Mesenchymal stem cell (in vitro differentiated cells and primary cell): ENCODE measurements around the gene FBXW8.

Experiments used
- DNase-seq: peaks from one replicate; pipeline ENCODE4 v3.0.0-alpha.2; 2013
- H2AFZ ChIP-seq: one replicate; pipeline ENCODE4 v1.6.1; 2013; ENCODE audit warnings: low read depth, mild to moderate bottlenecking, control low read depth, inconsistent platforms, low read length, moderate library complexity
- H2AK5ac ChIP-seq: 2 replicates; pipeline ENCODE4 v1.6.1; 2013; ENCODE audit warnings: low read length, moderate library complexity, mild to moderate bottlenecking, inconsistent platforms; ENCODE audit not compliant: severe bottlenecking
- H2BK120ac ChIP-seq: one replicate; pipeline ENCODE4 v1.6.1; 2013; ENCODE audit warnings: low read depth, mild to moderate bottlenecking, inconsistent platforms, low read length, moderate library complexity
- H2BK12ac ChIP-seq, 2 experiments: one replicate each; pipeline ENCODE4 v1.6.1; 2013; ENCODE audit warnings: inconsistent platforms in 2 of 2, low read length in 2 of 2, mild to moderate bottlenecking in 2 of 2, moderate library complexity in 2 of 2, control low read depth in 1 of 2
- H2BK15ac ChIP-seq: one replicate; pipeline ENCODE4 v1.6.1; 2013; ENCODE audit warnings: mild to moderate bottlenecking, low read depth, inconsistent platforms; ENCODE audit not compliant: poor library complexity, severe bottlenecking
- H2BK5ac ChIP-seq: 2 replicates; pipeline ENCODE4 v1.6.1; 2013; ENCODE audit warnings: low read depth, mild to moderate bottlenecking, low read length, control low read depth, inconsistent platforms; ENCODE audit not compliant: poor library complexity, severe bottlenecking
- H3K14ac ChIP-seq, 2 experiments: one replicate each; pipeline ENCODE4 v1.6.1; 2013; ENCODE audit warnings: inconsistent platforms in 2 of 2, low read length in 2 of 2, control low read depth in 1 of 2, mild to moderate bottlenecking in 1 of 2, moderate library complexity in 1 of 2
- H3K18ac ChIP-seq, 2 experiments: one replicate each; pipeline ENCODE4 v1.6.1; 2013; ENCODE audit warnings: inconsistent platforms in 2 of 2, low read length in 2 of 2, control low read depth in 1 of 2, low read depth in 1 of 2, mild to moderate bottlenecking in 1 of 2
- H3K23ac ChIP-seq, 2 experiments: one replicate each; pipeline ENCODE4 v1.6.1; 2013; ENCODE audit warnings: inconsistent platforms in 2 of 2, low read length in 2 of 2, mild to moderate bottlenecking in 2 of 2, moderate library complexity in 2 of 2, control low read depth in 1 of 2
- H3K27ac ChIP-seq: 2 replicates; pipeline ENCODE4 v1.5.1; 2013; ENCODE audit warnings: mild to moderate bottlenecking, moderate library complexity, low read length, control low read depth, inconsistent platforms; ENCODE audit not compliant: poor library complexity, severe bottlenecking
- H3K27me3 ChIP-seq, 2 experiments: 2 replicates each; pipeline versions ENCODE4 v1.6.1 to v1.7.0; 2013; ENCODE audit warnings: low read length in 2 of 2, mild to moderate bottlenecking in 2 of 2, moderate library complexity in 2 of 2, control low read depth in 1 of 2, inconsistent platforms in 1 of 2; ENCODE audit not compliant: control insufficient read depth in 1 of 2, insufficient read depth in 1 of 2
- H3K36me3 ChIP-seq, 2 experiments: 2 replicates each; pipeline versions ENCODE4 v1.6.1 to v1.7.0; 2013; ENCODE audit warnings: low read length in 2 of 2, control low read depth in 1 of 2, inconsistent platforms in 1 of 2, low read depth in 1 of 2, mild to moderate bottlenecking in 1 of 2; ENCODE audit not compliant: insufficient read depth in 2 of 2, control insufficient read depth in 1 of 2
- H3K4ac ChIP-seq, 2 experiments: one replicate each; pipeline ENCODE4 v1.6.1; 2013; ENCODE audit warnings: inconsistent platforms in 2 of 2, low read length in 2 of 2, mild to moderate bottlenecking in 2 of 2, moderate library complexity in 2 of 2, control low read depth in 1 of 2, low read depth in 1 of 2
- H3K4me1 ChIP-seq: 2 replicates; pipeline ENCODE4 v1.6.1; 2013; ENCODE audit warnings: low read depth, low read length, control low read depth; ENCODE audit not compliant: control insufficient read depth, insufficient read depth
- H3K4me2 ChIP-seq: 2 replicates; pipeline ENCODE4 v1.6.1; 2013; ENCODE audit warnings: low read length, mild to moderate bottlenecking, inconsistent platforms; ENCODE audit not compliant: poor library complexity, severe bottlenecking
- H3K4me3 ChIP-seq, 2 experiments: 2 replicates each; pipeline versions ENCODE4 v1.5.1 to v1.7.0; 2013; ENCODE audit warnings: low read length in 2 of 2, mild to moderate bottlenecking in 2 of 2, control low read depth in 1 of 2, low read depth in 1 of 2; ENCODE audit not compliant: insufficient read depth in 1 of 2
- H3K79me1 ChIP-seq: replicated peaks from 2 replicates; pipeline ENCODE4 v1.6.1; 2013; ENCODE audit warnings: mild to moderate bottlenecking, control low read depth, low read length, inconsistent platforms; ENCODE audit not compliant: poor library complexity, severe bottlenecking
- H3K9ac ChIP-seq: 2 replicates; pipeline ENCODE4 v1.7.0; 2013; ENCODE audit warnings: mild to moderate bottlenecking, low read length, moderate library complexity
- H3K9me3 ChIP-seq: 2 replicates; pipeline ENCODE4 v1.7.0; 2013; ENCODE audit warnings: mild to moderate bottlenecking, low read length; ENCODE audit not compliant: control insufficient read depth
- H4K8ac ChIP-seq: one replicate; pipeline ENCODE4 v1.6.1; 2013; ENCODE audit warnings: inconsistent platforms, mild to moderate bottlenecking, low read length, moderate library complexity
- H4K91ac ChIP-seq: one replicate; pipeline ENCODE4 v1.6.1; 2013; ENCODE audit warnings: mild to moderate bottlenecking, low read length, inconsistent platforms
- WGBS: methylation state at CpG from one replicate; pipeline ENCODE4 v1.1.7; 2013; ENCODE audit warnings: mixed read lengths; 5-methylcytosine and 5-hydroxymethylcytosine counted together

FBXW8 gene

GRCh38 chr12:117080661-117081144 is 170.0 kb downstream of the FBXW8 start:
- H3K14ac ChIP-seq: no peak overlapping the region
- H3K79me1 ChIP-seq: no peaks in the 10 kb centered on the region
- no peak overlapping the region for H3K4ac ChIP-seq
- H3K4me3 ChIP-seq: no peak overlapping the region
- H2BK12ac ChIP-seq: no peak overlapping the region
- H2BK120ac ChIP-seq: no peak overlapping the region
- no peaks in the 10 kb centered on the region for H3K9me3 ChIP-seq
- no peak overlapping the region for H2BK15ac ChIP-seq
- no peak overlapping the region for H3K23ac ChIP-seq
- WGBS: 41% methylated on average over 6 of the region's 6 CpGs
- no peak overlapping the region for H2AFZ ChIP-seq
- no peaks in the 10 kb centered on the region for H3K4me1 ChIP-seq
- peaks cover 0 to 65% of the 10 kb centered on the region in 2 experiments for H3K27me3 ChIP-seq
- H3K36me3 ChIP-seq: no peaks in the 10 kb centered on the region
- H2BK5ac ChIP-seq: no peak overlapping the region
- no peak overlapping the region for H3K9ac ChIP-seq
- H4K8ac ChIP-seq: no peak overlapping the region
- H3K18ac ChIP-seq: no peak overlapping the region
- no peak overlapping the region for H3K4me2 ChIP-seq
- H4K91ac ChIP-seq: no peak overlapping the region
- no peak for DNase-seq
- H3K27ac ChIP-seq: no peak overlapping the region
- H2AK5ac ChIP-seq: no peak overlapping the region
